HCT116 (cell line): ENCODE measurements around the gene COPS9. TPM values are rescaled to one million over a fixed set of nuclear protein-coding genes. Genes with fewer than 3 reads are reported as not detected.

Experiments used
- ATAC-seq: fragments of 200-7000 bp; cut with Tn5 transposase; 2 replicates; pipeline ENCODE4 v1.9.1; 2020; ENCODE audit warnings: mild to moderate bottlenecking, moderate library complexity
- BruUV-seq: library from RNA; stranded (reverse); fragments of 400-500 nt; replicated peaks from 2 replicates; lab custom pipeline; 2021; lab: Mats Ljungman, UMichigan
- CTCF ChIA-PET: fragments of 300-600 bp; sonication (Branson Sonifier 250); formaldehyde crosslinking; loops from one replicate; lab custom pipeline; 2021; ENCODE audit warnings: antibody characterized with exemption; lab: Charles Lee
- POLR2A ChIA-PET: fragments of 300-600, 350-600 bp; sonication (Branson Sonifier 250); formaldehyde crosslinking; loops from one replicate; lab custom pipeline; 2021; ENCODE audit warnings: antibody characterized with exemption; lab: Charles Lee
- RAD21 ChIA-PET, 2 experiments: fragments of 300-600 bp; sonication (Branson Sonifier 250); formaldehyde crosslinking; loops; one replicate each; lab custom pipeline; 2023; ENCODE audit warnings: low total read pairs in 2 of 2; ENCODE audit not compliant: uncharacterized antibody in 2 of 2, unreplicated experiment in 2 of 2, low non-redundant PET in 1 of 2; lab: Charles Lee
- DNase-seq: peaks from one replicate; pipeline ENCODE4 v3.0.0-alpha.2; 2010; ENCODE audit warnings: low read depth, low spot score
- H2AFZ ChIP-seq: fragments of 200-600 bp; shearing (Covaris generic), sonication (generic); 2 replicates; pipeline ENCODE4 v1.6.1; 2017; ENCODE audit warnings: low read depth, mixed run types, mixed read lengths, antibody characterized with exemption, low read length; ENCODE audit not compliant: poor library complexity, severe bottlenecking
- H3K27ac ChIP-seq: 2 replicates; pipeline ENCODE4 v1.5.1; 2012; ENCODE audit warnings: low read depth, low read length
- H3K27me3 ChIP-seq: fragments of 200-600 bp; sonication (generic); 2 replicates; pipeline ENCODE4 v1.6.1; 2016; ENCODE audit warnings: mixed run types, low read length, mixed read lengths; ENCODE audit not compliant: insufficient read depth
- H3K36me3 ChIP-seq, 2 experiments: fragments of 200-500 bp in 1 of 2; fragments of 200-600 bp in 1 of 2; sonication (Bioruptor generic) in 1 of 2; sonication (generic) in 1 of 2; 2 replicates each; pipeline versions ENCODE4 v1.5.1 to v1.6.1; 2014 to 2016; ENCODE audit warnings: low read length in 2 of 2, inconsistent platforms in 1 of 2, mixed read lengths in 1 of 2, mixed run types in 1 of 2; ENCODE audit not compliant: insufficient read depth in 2 of 2, control insufficient read depth in 1 of 2
- H3K4me1 ChIP-seq, 2 experiments: fragments of 200-600 bp in 1 of 2; sonication (generic) in 1 of 2; 2 replicates each; pipeline versions ENCODE4 v1.5.1 to v1.6.1; 2012 to 2017; ENCODE audit warnings: low read length in 2 of 2, inconsistent platforms in 1 of 2, mild to moderate bottlenecking in 1 of 2, mixed read lengths in 1 of 2, mixed run types in 1 of 2, moderate library complexity in 1 of 2; ENCODE audit not compliant: insufficient read depth in 2 of 2, control insufficient read depth in 1 of 2
- H3K4me2 ChIP-seq: fragments of 200-600 bp; sonication (generic); 2 replicates; pipeline ENCODE4 v1.6.1; 2017; ENCODE audit warnings: mixed run types, low read length, mixed read lengths
- H3K4me3 ChIP-seq, 2 experiments: fragments of 200-600 bp in 1 of 2; sonication (generic) in 1 of 2; replicated peaks in 1 of 2; 2 replicates each; pipeline ENCODE4 v1.5.1; 2011 to 2016; ENCODE audit warnings: low read length in 2 of 2, control low read depth in 1 of 2, low read depth in 1 of 2, mild to moderate bottlenecking in 1 of 2, mixed read lengths in 1 of 2, mixed run types in 1 of 2
- H3K79me2 ChIP-seq: fragments of 200-600 bp; sonication (generic); 2 replicates; pipeline ENCODE4 v1.6.1; 2017; ENCODE audit warnings: mild to moderate bottlenecking, mixed run types, low read length, moderate library complexity, mixed read lengths; ENCODE audit not compliant: insufficient read depth
- H3K9ac ChIP-seq: fragments of 200-600 bp; sonication (generic); 2 replicates; pipeline ENCODE4 v1.6.1; 2016; ENCODE audit warnings: low read length, mixed read lengths
- H3K9me2 ChIP-seq: fragments of 200-600 bp; sonication (generic), shearing (Covaris generic); 2 replicates; pipeline ENCODE4 v1.6.1; 2017; ENCODE audit warnings: mixed run types, mild to moderate bottlenecking, moderate library complexity; ENCODE audit not compliant: insufficient read depth
- H3K9me3 ChIP-seq, 2 experiments: fragments of 200-500 bp in 1 of 2; fragments of 200-600 bp in 1 of 2; sonication (Bioruptor generic) in 1 of 2; sonication (generic) in 1 of 2; 2 replicates each; pipeline ENCODE4 v1.6.1; 2014 to 2017; ENCODE audit warnings: low read length in 2 of 2, mixed read lengths in 2 of 2, inconsistent platforms in 1 of 2, low read depth in 1 of 2, mild to moderate bottlenecking in 1 of 2, mixed run types in 1 of 2, moderate library complexity in 1 of 2; ENCODE audit not compliant: control insufficient read depth in 1 of 2, insufficient read depth in 1 of 2
- H4K20me1 ChIP-seq: fragments of 200-600 bp; sonication (generic), shearing (Covaris generic); 2 replicates; pipeline ENCODE4 v1.6.1; 2017; ENCODE audit warnings: mixed run types, mild to moderate bottlenecking, moderate library complexity; ENCODE audit not compliant: insufficient read depth
- EZH2 ChIP-seq: fragments of 200-600 bp; sonication (generic); IDR thresholded peaks from 2 replicates; pipeline ENCODE4 v1.6.1; 2017; ENCODE audit warnings: antibody characterized with exemption, mixed run types
- JUND ChIP-seq: IDR thresholded peaks from 2 replicates; pipeline ENCODE4 v1.6.1; 2012
- RAD21 ChIP-seq: IDR thresholded peaks from 2 replicates; pipeline ENCODE4 v1.6.1; 2012; ENCODE audit warnings: low read depth, mild to moderate bottlenecking
- REST ChIP-seq: IDR thresholded peaks from 2 replicates; pipeline ENCODE4 v1.6.1; 2012; ENCODE audit warnings: low read depth
- SRF ChIP-seq: IDR thresholded peaks from 2 replicates; pipeline ENCODE4 v1.6.1; 2012; ENCODE audit warnings: low read depth
- TCF7L2 ChIP-seq: IDR thresholded peaks from 2 replicates; pipeline ENCODE4 v1.7.0; 2011; ENCODE audit warnings: borderline replicate concordance, inconsistent platforms; ENCODE audit not compliant: insufficient read depth, insufficient read length; ENCODE audit errors: extremely low read depth
- intact Hi-C: fragments of 100-400 bp; cut with micrococcal nuclease; formaldehyde crosslinking; loops from 2 replicates; pipeline ENCODE4 v1.10.0; 2022
- total RNA-seq: library from RNA; stranded (reverse); gene quantifications from one replicate; pipeline ENCODE4 v1.2.1, GENCODE V29; 2021; ENCODE audit not compliant: unreplicated experiment
- TF ChIP-seq, protein P1 (sequence below), 3 experiments: fragments of 200-600 bp in 1 of 3; sonication (generic) in 1 of 3; IDR thresholded peaks in 2 of 3; conservative IDR thresholded peaks in 1 of 3; 2 replicates each; pipeline ENCODE4 v1.5.1; 2012 to 2017; ENCODE audit warnings: low read depth in 2 of 3, low read length in 2 of 3, antibody characterized with exemption in 1 of 3, borderline replicate concordance in 1 of 3, control low read depth in 1 of 3, mild to moderate bottlenecking in 1 of 3, mixed read lengths in 1 of 3, mixed run types in 1 of 3, moderate library complexity in 1 of 3; ENCODE audit not compliant: insufficient read depth in 1 of 3

Gene COPS9
- total RNA-seq, 1 experiment from 2014 or later: 111 TPM

- RAD21 ChIA-PET: interaction anchor here in 1 of 2 experiments (0.7 to 2.3 kb wide), 3 partner anchors 84 to 124 kb away, joined by 4 to 19 read pairs (median 7); no protein-coding TSS in a partner anchor
- Histone ChIP-seq H3K9ac (no peak overlapping the region), H3K4me1 (peaks cover 0 to 8% of the 10 kb centered on the region in 2 experiments; a peak in 1 of 4 replicates), H3K27me3 (no peaks in the 10 kb centered on the region), H4K20me1 (no peaks in the 10 kb centered on the region), H2AFZ (no peak overlapping the region), H3K4me2 (no peak overlapping the region), H3K9me2 (no peaks in the 10 kb centered on the region), H3K9me3 (peaks cover 0 to 2% of the 10 kb centered on the region in 2 experiments; a peak in 1 of 4 replicates), H3K79me2 (no peaks in the 10 kb centered on the region), H3K4me3 (no peak overlapping the region), H3K36me3 (no peaks in the 10 kb centered on the region), H3K27ac (no peak overlapping the region)
- no TSS peak for BruUV-seq
- POLR2A ChIA-PET: no interaction called here
- no peak for DNase-seq
- no peak for ATAC-seq
- TF ChIP-seq JUND (no peak), SRF (no peak), RAD21 (no peak)
- intact Hi-C loops: loop anchor here (1.0 to 5.0 kb wide), 3 partner anchors 83 to 1787 kb away; no protein-coding TSS in a partner anchor
- CTCF ChIA-PET: interaction anchor here (2.3 to 6.2 kb wide), 2 partner anchors 81 to 84 kb away, joined by 8 to 64 read pairs; no protein-coding TSS in a partner anchor
Measured at GRCh38 chr2:240144649-240145261, 8.7 kb upstream of the COPS9 start.

DNA sequence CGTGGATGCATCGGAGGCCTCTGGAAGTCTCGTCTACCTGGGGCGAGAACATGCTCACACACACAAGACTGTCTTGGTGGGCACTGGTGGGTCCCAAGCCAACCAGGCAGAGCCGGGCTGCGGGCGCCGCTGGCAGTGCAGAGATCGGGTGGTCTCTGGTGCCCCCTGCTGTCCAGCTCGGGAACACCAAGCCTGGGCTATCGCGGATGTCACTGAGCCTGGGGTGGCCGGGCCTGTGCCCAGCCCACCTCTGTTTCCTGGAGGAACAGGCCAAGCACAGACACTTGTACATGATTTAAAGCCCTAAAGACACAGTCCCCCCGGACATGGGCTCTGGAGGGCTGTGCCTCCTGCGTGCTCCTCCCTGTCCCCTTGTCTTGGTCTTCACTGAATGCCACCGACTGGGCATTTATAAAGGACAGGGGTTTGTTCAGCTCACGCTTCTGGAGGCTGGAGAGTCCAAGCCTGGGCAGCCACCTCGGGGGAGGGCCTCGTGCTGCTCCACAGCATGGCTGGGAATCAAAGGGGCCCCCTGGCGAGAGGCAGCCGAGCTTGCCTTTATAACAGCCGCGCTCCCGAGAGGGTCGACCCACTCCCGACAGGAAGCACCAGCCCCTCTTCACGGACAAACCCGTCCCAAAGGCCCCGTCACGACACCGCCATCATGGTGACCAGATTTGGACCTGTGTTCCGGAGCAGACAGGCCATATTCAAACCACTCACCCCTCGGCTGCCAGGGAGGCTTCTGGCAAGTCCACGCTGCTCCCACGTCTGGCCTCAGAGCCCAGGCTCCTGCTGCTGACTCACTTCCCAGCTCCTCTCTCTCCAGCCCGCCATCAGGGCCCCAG lies 7.9 kb upstream of the COPS9 start:
- no peaks in the 10 kb centered on the region for H3K27me3 ChIP-seq
- intact Hi-C loops: loop anchor here (1.0 to 5.0 kb wide), 3 partner anchors 83 to 1787 kb away; no protein-coding TSS in a partner anchor

More for the DNA sequence above, 7.9 kb upstream of the COPS9 start:
- Histone ChIP-seq H3K4me1 (peaks cover 0 to 8% of the 10 kb centered on the region in 2 experiments; a peak in 1 of 4 replicates), H4K20me1 (no peaks in the 10 kb centered on the region), H3K9ac (no peak overlapping the region), H3K36me3 (no peaks in the 10 kb centered on the region), H3K4me2 (peak overlapping the region; percentile 56), H3K27ac (no peak overlapping the region), H3K4me3 (no peak overlapping the region), H2AFZ (peak overlapping the region; percentile 87), H3K9me2 (no peaks in the 10 kb centered on the region), H3K79me2 (no peaks in the 10 kb centered on the region), H3K9me3 (peaks cover 0 to 2% of the 10 kb centered on the region in 2 experiments; a peak in 1 of 4 replicates)
- POLR2A ChIA-PET: no interaction called here
- CTCF ChIA-PET: interaction anchor here (1.6 to 6.2 kb wide), 3 partner anchors 81 to 119 kb away, joined by 4 to 64 read pairs (median 8); partner anchors contain the start of gene NDUFA10
- TF ChIP-seq REST (no peak), EZH2 (no peak), TCF7L2 (no peak), RAD21 (peak; percentile 98)
- TF ChIP-seq, protein P1, sequence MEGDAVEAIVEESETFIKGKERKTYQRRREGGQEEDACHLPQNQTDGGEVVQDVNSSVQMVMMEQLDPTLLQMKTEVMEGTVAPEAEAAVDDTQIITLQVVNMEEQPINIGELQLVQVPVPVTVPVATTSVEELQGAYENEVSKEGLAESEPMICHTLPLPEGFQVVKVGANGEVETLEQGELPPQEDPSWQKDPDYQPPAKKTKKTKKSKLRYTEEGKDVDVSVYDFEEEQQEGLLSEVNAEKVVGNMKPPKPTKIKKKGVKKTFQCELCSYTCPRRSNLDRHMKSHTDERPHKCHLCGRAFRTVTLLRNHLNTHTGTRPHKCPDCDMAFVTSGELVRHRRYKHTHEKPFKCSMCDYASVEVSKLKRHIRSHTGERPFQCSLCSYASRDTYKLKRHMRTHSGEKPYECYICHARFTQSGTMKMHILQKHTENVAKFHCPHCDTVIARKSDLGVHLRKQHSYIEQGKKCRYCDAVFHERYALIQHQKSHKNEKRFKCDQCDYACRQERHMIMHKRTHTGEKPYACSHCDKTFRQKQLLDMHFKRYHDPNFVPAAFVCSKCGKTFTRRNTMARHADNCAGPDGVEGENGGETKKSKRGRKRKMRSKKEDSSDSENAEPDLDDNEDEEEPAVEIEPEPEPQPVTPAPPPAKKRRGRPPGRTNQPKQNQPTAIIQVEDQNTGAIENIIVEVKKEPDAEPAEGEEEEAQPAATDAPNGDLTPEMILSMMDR (IDR thresholded peaks at IDR 0.05 in 2 of 3, conservative IDR thresholded peaks at IDR 0.05 in 1 of 3; ENCODE audit: borderline replicate concordance in 1 of 3, insufficient read depth in 1 of 3, low read depth in 2 of 3, low read length in 2 of 3): peak; percentile 79 to 88 (median 88)
- RAD21 ChIA-PET: interaction anchor here in 1 of 2 experiments (2.3 kb wide), 1 partner anchor 83 kb away, joined by 19 read pairs; no protein-coding TSS in a partner anchor
- peak; percentile 16 for DNase-seq
- BruUV-seq: no TSS peak
- peak; percentile 97 for ATAC-seq
